Hepatocyte (in vitro differentiated cells): ENCODE data around the gene CCL3. TPM values are rescaled to one million over a fixed set of nuclear protein-coding genes. Genes with fewer than 3 reads are reported as not detected.
"Not testable (repeated sequence)": the region's sequence is repeated elsewhere in the genome, so short reads cannot be mapped to it uniquely, and the experiment has no call there.

Source experiments
- DNase-seq: peaks from one replicate; pipeline ENCODE4 v3.0.0-alpha.2; 2016; ENCODE audit warnings: low spot score
- H2AFZ ChIP-seq: fragments of 200-600 bp; sonication (generic); 2 replicates; pipeline ENCODE4 v1.6.0; 2016; ENCODE audit warnings: antibody characterized with exemption, mild to moderate bottlenecking
- H3K27ac ChIP-seq: fragments of 200-600 bp; sonication (generic); 2 replicates; pipeline ENCODE4 v1.5.1; 2016; ENCODE audit warnings: mild to moderate bottlenecking
- H3K27me3 ChIP-seq: fragments of 200-600 bp; sonication (generic); 2 replicates; pipeline ENCODE4 v1.6.1; 2016
- H3K36me3 ChIP-seq: fragments of 200-600 bp; sonication (generic); replicated peaks from 2 replicates; pipeline ENCODE4 v1.5.1; 2016; ENCODE audit warnings: low read depth; ENCODE audit not compliant: insufficient read depth
- H3K4me1 ChIP-seq: fragments of 200-600 bp; sonication (generic); 2 replicates; pipeline ENCODE4 v1.5.1; 2016; ENCODE audit warnings: mild to moderate bottlenecking, moderate library complexity; ENCODE audit not compliant: insufficient read depth
- H3K4me2 ChIP-seq: fragments of 200-600 bp; sonication (generic); 2 replicates; pipeline ENCODE4 v1.6.0; 2016
- H3K4me3 ChIP-seq: fragments of 200-600 bp; sonication (generic); 2 replicates; pipeline ENCODE4 v1.5.1; 2016; ENCODE audit warnings: mild to moderate bottlenecking
- H3K79me2 ChIP-seq: fragments of 200-600 bp; sonication (generic); 2 replicates; pipeline ENCODE4 v1.6.0; 2017; ENCODE audit warnings: mild to moderate bottlenecking
- H3K9me2 ChIP-seq: fragments of 200-600 bp; sonication (generic); replicated peaks from 2 replicates; pipeline ENCODE4 v1.6.0; 2017; ENCODE audit warnings: mild to moderate bottlenecking; ENCODE audit not compliant: insufficient read depth
- H3K9me3 ChIP-seq: fragments of 200-600 bp; sonication (generic); 2 replicates; pipeline ENCODE4 v1.5.1; 2016; ENCODE audit warnings: low read depth, mild to moderate bottlenecking
- H4K20me1 ChIP-seq: fragments of 200-600 bp; sonication (generic); 2 replicates; pipeline ENCODE4 v1.6.0; 2016; ENCODE audit warnings: mild to moderate bottlenecking; ENCODE audit not compliant: insufficient read depth, poor library complexity, severe bottlenecking
- EZH2 ChIP-seq: fragments of 200-600 bp; sonication (generic); IDR thresholded peaks from 2 replicates; pipeline ENCODE4 v1.6.1; 2016; ENCODE audit warnings: antibody characterized with exemption, mild to moderate bottlenecking, borderline replicate concordance
- EZH2phosphoT487 ChIP-seq: fragments of 200-600 bp; sonication (generic); IDR thresholded peaks from one replicate; pipeline ENCODE4 v1.6.1; 2018; ENCODE audit warnings: antibody characterized with exemption, mild to moderate bottlenecking, low read depth, moderate library complexity; ENCODE audit not compliant: unreplicated experiment, severe bottlenecking
- WGBS: methylation state at CpG from one replicate; pipeline ENCODE4 v1.1.6; 2016; ENCODE audit warnings: low lambda C conversion rate; ENCODE audit errors: missing lambda C conversion rate; 5-methylcytosine and 5-hydroxymethylcytosine counted together
- polyA plus RNA-seq: library from polyadenylated mRNA; unstranded; fragments of >200 nt; fragmentation: Nextera tagmentation; extraction: Ambion mirVana; gene quantifications from 2 replicates; pipeline ENCODE4 v1.2.1, GENCODE V29; 2016
- total RNA-seq: library from RNA; depleted of rRNA; stranded (reverse); fragments of >200 nt; gene quantifications from 2 replicates; pipeline ENCODE4 v1.2.3, GENCODE V29; 2014
- TF ChIP-seq, protein P1 (sequence below): fragments of 200-600 bp; sonication (generic); IDR thresholded peaks from 2 replicates; pipeline ENCODE4 v1.5.1; 2016; ENCODE audit warnings: antibody characterized with exemption, mild to moderate bottlenecking; ENCODE audit not compliant: poor library complexity

The CCL3 gene
- total and polyA plus RNA-seq, 2 experiments from 2014 or later: 12.7 to 22.2 TPM

- no peak for DNase-seq
- Histone ChIP-seq H3K9me2 (no peaks in the 10 kb centered on the region), H3K79me2 (no peaks in the 10 kb centered on the region), H3K27me3 (no peaks in the 10 kb centered on the region), H4K20me1 (no peaks in the 10 kb centered on the region), H3K9me3 (no peaks in the 10 kb centered on the region), H3K36me3 (no peaks in the 10 kb centered on the region), H3K27ac (no peak overlapping the region), H2AFZ (no peak overlapping the region), H3K4me1 (no peaks in the 10 kb centered on the region), H3K4me2 (no peak overlapping the region), H3K4me3 (no peak overlapping the region)
- TF ChIP-seq EZH2 (no peak), EZH2phosphoT487 (no peak)
- TF ChIP-seq, protein P1, sequence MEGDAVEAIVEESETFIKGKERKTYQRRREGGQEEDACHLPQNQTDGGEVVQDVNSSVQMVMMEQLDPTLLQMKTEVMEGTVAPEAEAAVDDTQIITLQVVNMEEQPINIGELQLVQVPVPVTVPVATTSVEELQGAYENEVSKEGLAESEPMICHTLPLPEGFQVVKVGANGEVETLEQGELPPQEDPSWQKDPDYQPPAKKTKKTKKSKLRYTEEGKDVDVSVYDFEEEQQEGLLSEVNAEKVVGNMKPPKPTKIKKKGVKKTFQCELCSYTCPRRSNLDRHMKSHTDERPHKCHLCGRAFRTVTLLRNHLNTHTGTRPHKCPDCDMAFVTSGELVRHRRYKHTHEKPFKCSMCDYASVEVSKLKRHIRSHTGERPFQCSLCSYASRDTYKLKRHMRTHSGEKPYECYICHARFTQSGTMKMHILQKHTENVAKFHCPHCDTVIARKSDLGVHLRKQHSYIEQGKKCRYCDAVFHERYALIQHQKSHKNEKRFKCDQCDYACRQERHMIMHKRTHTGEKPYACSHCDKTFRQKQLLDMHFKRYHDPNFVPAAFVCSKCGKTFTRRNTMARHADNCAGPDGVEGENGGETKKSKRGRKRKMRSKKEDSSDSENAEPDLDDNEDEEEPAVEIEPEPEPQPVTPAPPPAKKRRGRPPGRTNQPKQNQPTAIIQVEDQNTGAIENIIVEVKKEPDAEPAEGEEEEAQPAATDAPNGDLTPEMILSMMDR: no peak
Measured at GRCh38 chr17:36112572-36112971, 22.6 kb upstream of the CCL3 start.

- H3K4me1 ChIP-seq: no peaks in the 10 kb centered on the region
- no peaks in the 10 kb centered on the region for H3K79me2 ChIP-seq
- H3K27ac ChIP-seq: no peak overlapping the region
- no peak overlapping the region for H3K4me2 ChIP-seq
- H4K20me1 ChIP-seq: no peaks in the 10 kb centered on the region
- WGBS: 79% methylated on average over 4 of the region's 4 CpGs
- H3K9me2 ChIP-seq: no peaks in the 10 kb centered on the region
- DNase-seq: no peak
- no peak overlapping the region for H3K4me3 ChIP-seq
- no peak overlapping the region for H2AFZ ChIP-seq
- TF ChIP-seq EZH2phosphoT487 (no peak), EZH2 (no peak)
- TF ChIP-seq, protein P1: no peak
- H3K9me3 ChIP-seq: no peaks in the 10 kb centered on the region
- H3K27me3 ChIP-seq: no peaks in the 10 kb centered on the region
- H3K36me3 ChIP-seq: no peaks in the 10 kb centered on the region
Measured at GRCh38 chr17:36111068-36111490, 21.1 kb upstream of the CCL3 start.

- not testable (repeated sequence) for DNase-seq, H3K27ac ChIP-seq
Measured at GRCh38 chr17:36108265-36108664, 18.3 kb upstream of the CCL3 start.

GRCh38 chr17:36107660-36108059, 17.7 kb upstream of the CCL3 start:
- Histone ChIP-seq H3K79me2 (no peaks in the 10 kb centered on the region), H3K9me3 (no peaks in the 10 kb centered on the region), H3K27me3 (no peaks in the 10 kb centered on the region), H3K4me3 (no peak overlapping the region), H4K20me1 (no peaks in the 10 kb centered on the region), H3K4me1 (no peaks in the 10 kb centered on the region), H3K36me3 (no peaks in the 10 kb centered on the region), H2AFZ (no peak overlapping the region), H3K27ac (no peak overlapping the region), H3K9me2 (no peaks in the 10 kb centered on the region), H3K4me2 (no peak overlapping the region)
- 95% methylated on average over 3 of the region's 3 CpGs for WGBS
- no peak for DNase-seq
- TF ChIP-seq EZH2: no peak
- TF ChIP-seq, protein P1: no peak

More at GRCh38 chr17:36108265-36108664, 18.3 kb upstream of the CCL3 start:
- H3K27me3 ChIP-seq, H3K9me2 ChIP-seq, H3K36me3 ChIP-seq, H3K4me2 ChIP-seq, H3K79me2 ChIP-seq, H2AFZ ChIP-seq, H4K20me1 ChIP-seq, H3K4me3 ChIP-seq, H3K9me3 ChIP-seq, H3K4me1 ChIP-seq: not testable (repeated sequence)
- WGBS: 86% methylated on average over 5 of the region's 5 CpGs
